ENCODE data around the gene OR2J2.
"Not testable (repeated sequence)": the region's sequence is repeated elsewhere in the genome, so short reads cannot be mapped to it uniquely, and the experiment has no call there.

The OR2J2 gene

GRCh38 chr6:29147074-29147473, 23.6 kb upstream of the OR2J2 start:
- no peaks in the 10 kb centered on the region for H4K20me1 ChIP-seq (ENCODE audit: insufficient read depth, low read length)
- H3K27me3 ChIP-seq (ENCODE audit: insufficient read depth, low read length, poor library complexity), result no peaks in the 10 kb centered on the region
- no peaks in the 10 kb centered on the region for H3K36me3 ChIP-seq (ENCODE audit: insufficient read depth, low read length)
- no peak overlapping the region for H3K27ac ChIP-seq (ENCODE audit: low read length)
- no peaks in the 10 kb centered on the region for H3K9me3 ChIP-seq (ENCODE audit: insufficient read depth, low read length, severe bottlenecking)
- no peak overlapping the region for H3K4me3 ChIP-seq (ENCODE audit: low read depth in 1 of 2, low read length in 2 of 2)
- no peak for TF ChIP-seq EZH2 (IDR thresholded peaks at IDR 0.05; ENCODE audit: borderline replicate concordance, low read depth, low read length, severe bottlenecking)
- TF ChIP-seq CTCF (IDR thresholded peaks at IDR 0.05; ENCODE audit: borderline replicate concordance, extremely low read depth, low read length, poor library complexity, severe bottlenecking), result no peak
- no peak overlapping the region for H3K4me2 ChIP-seq (ENCODE audit: insufficient read depth, low read length)
- H2AFZ ChIP-seq (ENCODE audit: low read depth, low read length), result no peak overlapping the region
- ATAC-seq (ENCODE audit: insufficient read depth, low read depth) (no peak), DNase-seq (no peak)
- no peak overlapping the region for H3K9ac ChIP-seq (ENCODE audit: low read depth, low read length)
- no peaks in the 10 kb centered on the region for H3K79me2 ChIP-seq (ENCODE audit: insufficient read depth, low read length)
- no peaks in the 10 kb centered on the region for H3K4me1 ChIP-seq (ENCODE audit: insufficient read depth, low read length)

GRCh38 chr6:29149444-29149843, 21.3 kb upstream of the OR2J2 start:
- H3K27me3 ChIP-seq (ENCODE audit: insufficient read depth, low read length, poor library complexity); H3K36me3 ChIP-seq (ENCODE audit: insufficient read depth, low read length); H4K20me1 ChIP-seq (ENCODE audit: insufficient read depth, low read length); ATAC-seq (ENCODE audit: insufficient read depth, low read depth); H3K79me2 ChIP-seq (ENCODE audit: insufficient read depth, low read length); H3K4me1 ChIP-seq (ENCODE audit: insufficient read depth, low read length); H3K4me3 ChIP-seq (ENCODE audit: low read depth in 1 of 2, low read length in 2 of 2); H2AFZ ChIP-seq (ENCODE audit: low read depth, low read length); H3K27ac ChIP-seq (ENCODE audit: low read length); H3K9me3 ChIP-seq (ENCODE audit: insufficient read depth, low read length, severe bottlenecking); H3K9ac ChIP-seq (ENCODE audit: low read depth, low read length); H3K4me2 ChIP-seq (ENCODE audit: insufficient read depth, low read length); DNase-seq: not testable (repeated sequence)

GRCh38 chr6:29153083-29153482, 17.6 kb upstream of the OR2J2 start:
- no peaks in the 10 kb centered on the region for H3K27me3 ChIP-seq (ENCODE audit: insufficient read depth, low read length, poor library complexity)
- H3K79me2 ChIP-seq (ENCODE audit: insufficient read depth, low read length), result no peaks in the 10 kb centered on the region
- no peak for DNase-seq
- ATAC-seq (ENCODE audit: insufficient read depth, low read depth), result no peak
- H3K9me3 ChIP-seq (ENCODE audit: insufficient read depth, low read length, severe bottlenecking), result no peaks in the 10 kb centered on the region
- H3K4me3 ChIP-seq (ENCODE audit: low read depth in 1 of 2, low read length in 2 of 2), result no peak overlapping the region
- H3K27ac ChIP-seq (ENCODE audit: low read length), result no peak overlapping the region
- H2AFZ ChIP-seq (ENCODE audit: low read depth, low read length), result no peak overlapping the region
- no peaks in the 10 kb centered on the region for H3K36me3 ChIP-seq (ENCODE audit: insufficient read depth, low read length)
- no peaks in the 10 kb centered on the region for H4K20me1 ChIP-seq (ENCODE audit: insufficient read depth, low read length)
- no peak overlapping the region for H3K4me2 ChIP-seq (ENCODE audit: insufficient read depth, low read length)
- H3K4me1 ChIP-seq (ENCODE audit: insufficient read depth, low read length), result no peaks in the 10 kb centered on the region
- TF ChIP-seq EZH2 (IDR thresholded peaks at IDR 0.05; ENCODE audit: borderline replicate concordance, low read depth, low read length, severe bottlenecking) (no peak), CTCF (IDR thresholded peaks at IDR 0.05; ENCODE audit: borderline replicate concordance, extremely low read depth, low read length, poor library complexity, severe bottlenecking) (no peak)
- no peak overlapping the region for H3K9ac ChIP-seq (ENCODE audit: low read depth, low read length)

- H2AFZ ChIP-seq (ENCODE audit: low read depth, low read length); H3K27ac ChIP-seq (ENCODE audit: low read length); H3K79me2 ChIP-seq (ENCODE audit: insufficient read depth, low read length); H3K4me3 ChIP-seq (ENCODE audit: low read depth in 1 of 2, low read length in 2 of 2); H3K27me3 ChIP-seq (ENCODE audit: insufficient read depth, low read length, poor library complexity); H3K9me3 ChIP-seq (ENCODE audit: insufficient read depth, low read length, severe bottlenecking); ATAC-seq (ENCODE audit: insufficient read depth, low read depth); H4K20me1 ChIP-seq (ENCODE audit: insufficient read depth, low read length); H3K9ac ChIP-seq (ENCODE audit: low read depth, low read length); H3K4me1 ChIP-seq (ENCODE audit: insufficient read depth, low read length); H3K4me2 ChIP-seq (ENCODE audit: insufficient read depth, low read length); H3K36me3 ChIP-seq (ENCODE audit: insufficient read depth, low read length); DNase-seq: not testable (repeated sequence)
Observed at GRCh38 chr6:29155182-29155581, 15.5 kb upstream of the OR2J2 start.

GRCh38 chr6:29159922-29160321, 10.8 kb upstream of the OR2J2 start:
- H3K27me3 ChIP-seq (ENCODE audit: insufficient read depth, low read length, poor library complexity); H3K27ac ChIP-seq (ENCODE audit: low read length); H4K20me1 ChIP-seq (ENCODE audit: insufficient read depth, low read length); H3K9me3 ChIP-seq (ENCODE audit: insufficient read depth, low read length, severe bottlenecking); ATAC-seq (ENCODE audit: insufficient read depth, low read depth); H3K4me2 ChIP-seq (ENCODE audit: insufficient read depth, low read length); H3K36me3 ChIP-seq (ENCODE audit: insufficient read depth, low read length); H3K9ac ChIP-seq (ENCODE audit: low read depth, low read length); DNase-seq; H2AFZ ChIP-seq (ENCODE audit: low read depth, low read length); H3K79me2 ChIP-seq (ENCODE audit: insufficient read depth, low read length); H3K4me1 ChIP-seq (ENCODE audit: insufficient read depth, low read length); H3K4me3 ChIP-seq (ENCODE audit: low read depth in 1 of 2, low read length in 2 of 2): not testable (repeated sequence)

- not testable (repeated sequence) for H3K79me2 ChIP-seq (ENCODE audit: insufficient read depth, low read length); ATAC-seq (ENCODE audit: insufficient read depth, low read depth); H4K20me1 ChIP-seq (ENCODE audit: insufficient read depth, low read length); H3K9me3 ChIP-seq (ENCODE audit: insufficient read depth, low read length, severe bottlenecking); H3K4me2 ChIP-seq (ENCODE audit: insufficient read depth, low read length); H3K27me3 ChIP-seq (ENCODE audit: insufficient read depth, low read length, poor library complexity); H3K27ac ChIP-seq (ENCODE audit: low read length); H3K9ac ChIP-seq (ENCODE audit: low read depth, low read length); H3K4me3 ChIP-seq (ENCODE audit: low read depth in 1 of 2, low read length in 2 of 2); H2AFZ ChIP-seq (ENCODE audit: low read depth, low read length); H3K36me3 ChIP-seq (ENCODE audit: insufficient read depth, low read length); DNase-seq; H3K4me1 ChIP-seq (ENCODE audit: insufficient read depth, low read length)
Observed at GRCh38 chr6:29165571-29165970, 5.1 kb upstream of the OR2J2 start.

Data from DND-41 (cell line).